Adrenal gland (tissue), 12 donors: ENCODE measurements around the gene TET2. TPM values are rescaled to one million over a fixed set of nuclear protein-coding genes. Genes with fewer than 3 reads are reported as not detected.

ENCODE experiments used
- DNase-seq, 7 donors: peaks; one replicate each; pipeline ENCODE4 v3.0.0-alpha.2; 2019 to 2020
- H3K27ac ChIP-seq, 5 donors: fragments of 200-600 bp; sonication (generic) in 4 of 5; 1 replicate in 3 of 5; 2 replicates in 2 of 5; pipeline versions ENCODE4 v1.5.1 to v1.8.0; 2016 to 2020; ENCODE audit warnings: mild to moderate bottlenecking in 1 of 5
- H3K27me3 ChIP-seq: fragments of 200-600 bp; 2 replicates; pipeline ENCODE4 v1.8.0; 2021
- H3K36me3 ChIP-seq, 2 donors: fragments of 200-600 bp; replicated peaks in 1 of 2; 1 replicate in 1 of 2; 2 replicates in 1 of 2; pipeline versions ENCODE4 v1.5.1 to v1.8.0; 2018 to 2022
- H3K4me1 ChIP-seq, 2 donors: fragments of 200-600 bp; replicated peaks in 1 of 2; 1 replicate in 1 of 2; 2 replicates in 1 of 2; pipeline versions ENCODE4 v1.5.1 to v1.8.0; 2018 to 2021
- H3K4me3 ChIP-seq, 4 donors: fragments of 200-600 bp; sonication (generic) in 3 of 4; one replicate each; pipeline ENCODE4 v1.5.1; 2016 to 2018
- H3K9me3 ChIP-seq, 3 donors: fragments of 200-600 bp; sonication (generic) in 1 of 3; replicated peaks in 1 of 3; 1 replicate in 2 of 3; 2 replicates in 1 of 3; pipeline versions ENCODE4 v1.5.1 to v1.8.0; 2016 to 2021
- CTCF ChIP-seq, 6 experiments: fragments of 450-650 bp in 4 of 6; fragments of 200-600 bp in 2 of 6; sonication (generic) in 1 of 6; IDR thresholded peaks; 1 replicate in 5 of 6; 2 replicates in 1 of 6; pipeline versions ENCODE4 v1.5.1 to v1.8.0; 2016 to 2021; ENCODE audit warnings: antibody characterized with exemption in 6 of 6, mild to moderate bottlenecking in 2 of 6, moderate library complexity in 1 of 6
- POLR2A ChIP-seq, 2 donors: fragments of 450-650 bp; IDR thresholded peaks; one replicate each; pipeline ENCODE4 v1.6.1; 2017; ENCODE audit warnings: antibody characterized with exemption in 2 of 2, mild to moderate bottlenecking in 2 of 2, moderate library complexity in 1 of 2
- WGBS, 4 donors: extraction: QIAGEN DNeasy Blood & Tissue Kit in 2 of 4; methylation state at CpG; one replicate each; pipeline versions ENCODE4 v1.1.5 to v1.1.7; 2013 to 2017; 5-methylcytosine and 5-hydroxymethylcytosine counted together
- intact Hi-C, 2 donors: fragments of 100-400 bp; cut with DNase I; formaldehyde crosslinking; loops; one replicate each; pipeline versions ENCODE4 v1.14.1 to v1.15.0; 2022 to 2023
- polyA plus RNA-seq, 3 donors: library from polyadenylated mRNA; stranded (reverse); fragments of 200-250 nt in 2 of 3; fragments of 350-450 nt in 1 of 3; fragmentation: Illumina TruSeq in 1 of 3; extraction: RNeasy Lipid Tissue Mini Kit (QIAGEN cat#74804) in 1 of 3; gene quantifications; one replicate each; pipeline ENCODE4 v1.2.3, GENCODE V29; 2013 to 2014
- total RNA-seq, 9 donors: library from RNA; depleted of rRNA in 4 of 9; stranded (reverse); fragments of >200 nt in 4 of 9; fragments of 120-200 nt in 1 of 9; fragmentation: NEBNext Ultra II Directional in 1 of 9; extraction: Animal tissue kit (Norgen Biotek cat#: 25700) in 1 of 9; gene quantifications; one replicate each; pipeline versions ENCODE4 v1.1.0 to v1.2.4, GENCODE V29; 2013 to 2023
- donor health status: healthy with polysubstance abuse.
- donor health status: Bipolar disorder and iron deficiency.
- donor health status: DM: yes; HTN: yes; CAD: no.
- donor health status: DM: no; HTN: no; CAD: no.
- donor health status: DM: no; HTN: no; CAD: no.
- donor health status: DM: yes; HTN: yes; CAD: no.

The TET2 gene
- total and polyA plus RNA-seq, 12 donors = 3.7 to 26.1 (median 14.6) TPM

GRCh38 chr4:105215609-105216313 is 69.1 kb downstream of the TET2 start:
- no peak overlapping the region for H3K27ac ChIP-seq
- WGBS, 4 donors = 60 to 76% (median 72%) methylated on average over 4 of the region's 4 CpGs
- H3K27me3 ChIP-seq = no peaks in the 10 kb centered on the region
- H3K4me1 ChIP-seq = no peaks in the 10 kb centered on the region
- intact Hi-C loops = no loop called here
- H3K4me3 ChIP-seq = no peak overlapping the region
- no peak for DNase-seq
- H3K9me3 ChIP-seq = no peaks in the 10 kb centered on the region
- H3K36me3 ChIP-seq = no peaks in the 10 kb centered on the region
- no peak for TF ChIP-seq POLR2A (IDR thresholded peaks at IDR 0.05)

- no peak overlapping the region for H3K4me3 ChIP-seq
- H3K36me3 ChIP-seq = no peaks in the 10 kb centered on the region
- intact Hi-C loops = no loop called here
- no peak overlapping the region for H3K27ac ChIP-seq
- peaks cover 0 to 9% of the 10 kb centered on the region in 2 donors for H3K4me1 ChIP-seq
- no peaks in the 10 kb centered on the region for H3K9me3 ChIP-seq
- H3K27me3 ChIP-seq = no peaks in the 10 kb centered on the region
- DNase-seq = no peak
- TF ChIP-seq POLR2A (IDR thresholded peaks at IDR 0.05) (no peak), CTCF (IDR thresholded peaks at IDR 0.05) (no peak)
- WGBS, 4 donors = 90 to 100% (median 99%) methylated on average over 1 of the region's 1 CpG
Measured at GRCh38 chr4:105225500-105225899, 78.8 kb downstream of the TET2 start.

GRCh38 chr4:105227054-105227453 is 80.4 kb downstream of the TET2 start:
- Histone ChIP-seq H3K4me3 (no peak overlapping the region), H3K27ac (no peak overlapping the region), H3K36me3 (no peaks in the 10 kb centered on the region), H3K27me3 (no peaks in the 10 kb centered on the region), H3K4me1 (peaks cover 0 to 9% of the 10 kb centered on the region in 2 donors), H3K9me3 (no peaks in the 10 kb centered on the region)
- no peak for TF ChIP-seq CTCF (IDR thresholded peaks at IDR 0.05)
- TF ChIP-seq POLR2A (IDR thresholded peaks at IDR 0.05) = no peak
- WGBS, 4 donors = 97 to 100% (median 99%) methylated on average over 1 of the region's 1 CpG
- intact Hi-C loops = no loop called here
- DNase-seq = no peak

GRCh38 chr4:105230287-105230686 is 83.6 kb downstream of the TET2 start:
- intact Hi-C loops = no loop called here
- Histone ChIP-seq H3K9me3 (no peaks in the 10 kb centered on the region), H3K4me3 (no peak overlapping the region), H3K4me1 (no peaks in the 10 kb centered on the region), H3K27ac (no peak overlapping the region), H3K27me3 (no peaks in the 10 kb centered on the region), H3K36me3 (peaks cover 0 to 11% of the 10 kb centered on the region in 2 donors)
- no peak for TF ChIP-seq POLR2A (IDR thresholded peaks at IDR 0.05)
- TF ChIP-seq CTCF (IDR thresholded peaks at IDR 0.05) = no peak
- 94 to 100% (median 98%) methylated on average over 1 of the region's 1 CpG for WGBS, 4 donors
- no peak for DNase-seq

GRCh38 chr4:105232374-105232773 is 85.7 kb downstream of the TET2 start:
- Histone ChIP-seq H3K27me3 (no peaks in the 10 kb centered on the region), H3K27ac (no peak overlapping the region), H3K36me3 (peaks cover 0 to 20% of the 10 kb centered on the region in 2 donors), H3K4me3 (no peak overlapping the region), H3K4me1 (no peaks in the 10 kb centered on the region), H3K9me3 (no peaks in the 10 kb centered on the region)
- TF ChIP-seq CTCF (IDR thresholded peaks at IDR 0.05) = no peak
- TF ChIP-seq POLR2A (IDR thresholded peaks at IDR 0.05) = no peak
- intact Hi-C loops = no loop called here
- WGBS, 4 donors = 86 to 94% (median 92%) methylated on average over 4 of the region's 4 CpGs
- no peak for DNase-seq
